GM19193 (cell line): ENCODE results near the gene PSRC1.

ENCODE experiments used
- POLR2A ChIP-seq: IDR thresholded peaks from 4 replicates; pipeline ENCODE4 v1.6.1; 2011; ENCODE audit not compliant: insufficient read depth, insufficient read length; ENCODE audit errors: extremely low read depth

Gene PSRC1

GRCh38 chr1:109301874-109302273 lies 18.9 kb upstream of the PSRC1 start:
- TF ChIP-seq POLR2A = no peak

- no peak for TF ChIP-seq POLR2A
Measured at GRCh38 chr1:109300650-109301151, 17.8 kb upstream of the PSRC1 start.

GRCh38 chr1:109299558-109300343 lies 16.8 kb upstream of the PSRC1 start:
- TF ChIP-seq POLR2A = no peak

GRCh38 chr1:109298666-109299557 lies 16.0 kb upstream of the PSRC1 start:
- no peak for TF ChIP-seq POLR2A

- TF ChIP-seq POLR2A = no peak
Measured at GRCh38 chr1:109296782-109297181, 13.8 kb upstream of the PSRC1 start.

GRCh38 chr1:109295712-109296415 lies 12.9 kb upstream of the PSRC1 start:
- TF ChIP-seq POLR2A = no peak

GRCh38 chr1:109294481-109294880 lies 11.5 kb upstream of the PSRC1 start:
- TF ChIP-seq POLR2A = no peak

GRCh38 chr1:109293026-109293425 lies 10.1 kb upstream of the PSRC1 start:
- no peak for TF ChIP-seq POLR2A

- no peak for TF ChIP-seq POLR2A
Measured at GRCh38 chr1:109292364-109292763, 9.4 kb upstream of the PSRC1 start.

- TF ChIP-seq POLR2A = no peak
Measured at GRCh38 chr1:109290998-109291397, 8.1 kb upstream of the PSRC1 start.

- no peak for TF ChIP-seq POLR2A
Measured at GRCh38 chr1:109290137-109290536, 7.2 kb upstream of the PSRC1 start.

- TF ChIP-seq POLR2A = no peak
Measured at GRCh38 chr1:109283748-109284600, 1.0 kb upstream of the PSRC1 start.

- TF ChIP-seq POLR2A = no peak
Measured at GRCh38 chr1:109282497-109282951, 421 bp downstream of the PSRC1 start.

- TF ChIP-seq POLR2A = no peak
Measured at GRCh38 chr1:109281680-109282496, 1.1 kb downstream of the PSRC1 start.

- no peak for TF ChIP-seq POLR2A
Measured at GRCh38 chr1:109280862-109281261, 2.1 kb downstream of the PSRC1 start.
